ENCODE results near the gene HES4.

DNA sequence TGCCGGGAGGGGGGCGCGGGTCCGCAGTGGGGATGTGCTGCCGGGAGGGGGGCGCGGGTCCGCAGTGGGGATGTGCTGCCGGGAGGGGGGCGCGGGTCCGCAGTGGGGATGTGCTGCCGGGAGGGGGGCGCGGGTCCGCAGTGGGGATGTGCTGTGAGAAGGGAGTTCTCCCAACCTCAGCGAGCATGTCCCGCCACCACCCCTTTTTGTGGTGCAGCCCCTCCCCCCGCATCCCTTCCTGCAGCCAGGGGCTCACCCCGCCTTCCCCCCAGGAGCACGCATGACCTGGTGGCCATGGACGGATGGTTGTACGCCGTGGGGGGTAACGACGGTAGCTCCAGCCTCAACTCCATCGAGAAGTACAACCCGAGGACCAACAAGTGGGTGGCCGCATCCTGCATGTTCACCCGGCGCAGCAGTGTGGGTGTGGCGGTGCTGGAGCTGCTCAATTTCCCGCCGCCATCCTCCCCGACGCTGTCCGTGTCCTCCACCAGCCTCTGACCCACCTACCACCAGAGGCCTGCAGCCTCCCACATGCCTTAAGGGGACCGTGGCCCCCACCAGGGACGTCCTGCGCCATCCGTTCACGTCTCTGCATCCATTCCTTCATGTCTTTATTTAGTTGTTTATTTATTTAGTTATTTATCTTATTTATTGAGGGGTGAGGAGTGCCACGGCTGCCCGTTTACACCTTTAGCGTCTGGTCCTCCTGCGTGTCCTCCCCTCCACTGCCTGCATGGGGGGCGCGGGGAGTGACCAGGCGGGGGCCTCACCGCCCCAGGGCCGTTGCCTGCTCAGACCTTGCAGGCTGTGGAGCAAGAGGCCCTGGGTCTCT lies 35.0 kb downstream of the HES4 start:
- TF ChIP-seq, protein P1, sequence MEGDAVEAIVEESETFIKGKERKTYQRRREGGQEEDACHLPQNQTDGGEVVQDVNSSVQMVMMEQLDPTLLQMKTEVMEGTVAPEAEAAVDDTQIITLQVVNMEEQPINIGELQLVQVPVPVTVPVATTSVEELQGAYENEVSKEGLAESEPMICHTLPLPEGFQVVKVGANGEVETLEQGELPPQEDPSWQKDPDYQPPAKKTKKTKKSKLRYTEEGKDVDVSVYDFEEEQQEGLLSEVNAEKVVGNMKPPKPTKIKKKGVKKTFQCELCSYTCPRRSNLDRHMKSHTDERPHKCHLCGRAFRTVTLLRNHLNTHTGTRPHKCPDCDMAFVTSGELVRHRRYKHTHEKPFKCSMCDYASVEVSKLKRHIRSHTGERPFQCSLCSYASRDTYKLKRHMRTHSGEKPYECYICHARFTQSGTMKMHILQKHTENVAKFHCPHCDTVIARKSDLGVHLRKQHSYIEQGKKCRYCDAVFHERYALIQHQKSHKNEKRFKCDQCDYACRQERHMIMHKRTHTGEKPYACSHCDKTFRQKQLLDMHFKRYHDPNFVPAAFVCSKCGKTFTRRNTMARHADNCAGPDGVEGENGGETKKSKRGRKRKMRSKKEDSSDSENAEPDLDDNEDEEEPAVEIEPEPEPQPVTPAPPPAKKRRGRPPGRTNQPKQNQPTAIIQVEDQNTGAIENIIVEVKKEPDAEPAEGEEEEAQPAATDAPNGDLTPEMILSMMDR (conservative IDR thresholded peaks at IDR 0.05; ENCODE audit: low read depth, low read length): no peak
- no peak for TF ChIP-seq EZH2phosphoT487 (IDR thresholded peaks at IDR 0.05; ENCODE audit: borderline replicate concordance, low read length)
